Stimulated activated CD8-positive, alpha-beta memory T cell treated with anti-CD3 and anti-CD28 coated beads, Interleukin-7, amount 100 ng/mL, for 48 hours (primary cell): ENCODE data around the gene SH2D4B.
"Not testable (repeated sequence)": the region's sequence is repeated elsewhere in the genome, so short reads cannot be mapped to it uniquely, and the experiment has no call there.

ENCODE experiments used
- DNase-seq, 2 donors: peaks; one replicate each; pipeline ENCODE4 v3.0.0-alpha.2; 2020; ENCODE audit warnings: low read depth in 1 of 2; ENCODE audit errors: extremely low read depth in 1 of 2

Gene SH2D4B

GRCh38 chr10:80542053-80542452 lies 4.4 kb downstream of the SH2D4B start:
- no peak for DNase-seq

- DNase-seq, result no peak
Observed at GRCh38 chr10:80542652-80543318, 5.1 kb downstream of the SH2D4B start.

GRCh38 chr10:80543319-80543672 lies 5.6 kb downstream of the SH2D4B start:
- not testable (repeated sequence) for DNase-seq

DNA sequence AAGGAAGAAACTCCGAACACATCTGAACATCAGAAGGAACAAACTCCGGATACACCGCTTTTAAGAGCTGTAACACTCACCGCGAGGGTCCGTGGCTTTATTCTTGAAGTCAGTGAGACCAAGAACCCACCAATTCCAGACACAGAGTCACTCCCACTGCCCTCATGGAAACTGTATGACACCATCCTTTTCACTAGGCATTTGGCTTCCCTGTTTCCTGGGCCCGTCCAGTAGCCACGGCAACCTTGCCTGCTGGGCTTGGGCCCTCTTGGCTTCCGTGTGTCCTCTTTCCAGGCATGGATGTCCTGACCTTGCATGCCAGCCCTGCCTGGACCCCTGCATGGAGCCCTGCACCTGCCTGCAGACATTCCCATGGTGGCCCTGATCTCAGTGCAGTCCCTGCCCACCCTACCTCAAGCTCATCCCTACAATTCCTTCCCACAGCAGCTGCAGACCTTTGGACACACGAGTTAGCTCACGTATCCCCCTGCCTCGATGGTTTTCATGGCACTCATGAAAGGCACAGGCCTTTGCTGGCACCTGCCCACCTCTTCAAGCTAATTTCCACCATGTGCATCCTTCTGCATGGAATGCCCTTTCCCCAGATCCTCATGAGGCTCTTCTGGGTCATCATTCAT lies 6.7 kb downstream of the SH2D4B start:
- DNase-seq, result no peak

DNA sequence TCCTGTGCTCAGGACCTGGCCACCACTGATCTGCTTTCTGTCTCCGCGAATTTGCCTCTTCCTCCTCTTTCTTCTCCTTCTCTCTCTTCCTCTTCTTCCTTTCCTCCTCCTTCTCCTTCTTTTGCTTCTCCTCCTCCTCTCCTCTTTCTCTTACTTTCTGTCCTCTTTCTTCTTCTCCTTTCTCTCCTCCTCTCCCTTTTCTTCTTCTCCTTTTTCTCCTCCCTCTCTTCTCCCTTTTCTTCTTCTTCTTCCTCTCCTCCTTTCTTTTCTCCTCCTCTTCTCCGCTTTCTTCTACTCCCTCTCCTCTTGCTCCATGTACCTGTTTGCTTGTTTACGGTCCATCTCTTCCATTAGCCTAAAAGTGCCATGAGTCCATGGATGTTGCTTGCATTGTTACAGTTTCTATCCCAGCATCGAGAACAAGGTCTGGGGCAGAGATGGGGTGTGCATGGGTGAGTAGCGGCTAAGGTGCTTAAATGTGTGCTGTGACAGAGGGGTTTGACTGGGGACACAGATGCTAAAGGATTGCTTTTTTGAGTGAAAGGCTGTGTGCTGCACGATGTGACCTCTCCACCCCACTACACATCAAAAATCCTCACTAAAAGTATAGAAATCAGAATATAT lies 7.7 kb downstream of the SH2D4B start:
- no peak for DNase-seq

GRCh38 chr10:80552151-80552646 lies 14.5 kb downstream of the SH2D4B start:
- no peak for DNase-seq

DNA sequence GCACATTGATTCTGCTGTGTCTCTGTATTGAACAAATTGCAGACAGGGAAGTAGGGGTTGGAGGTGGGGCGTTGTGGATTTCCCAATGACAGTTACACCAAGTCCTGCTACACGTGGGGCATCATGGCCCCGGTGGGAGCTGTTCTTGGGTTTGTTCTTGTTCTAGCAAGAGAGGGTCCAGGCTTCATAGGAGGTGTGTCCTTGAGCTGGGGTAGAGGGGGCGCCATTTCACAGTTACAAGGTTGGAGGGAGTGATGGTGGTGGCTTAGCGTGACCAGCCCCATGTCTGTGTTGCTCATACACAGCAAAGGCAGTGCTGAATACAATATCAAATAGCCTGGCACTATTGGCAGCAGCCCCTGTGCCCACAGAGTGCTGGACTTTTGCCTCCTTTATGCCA lies 15.7 kb downstream of the SH2D4B start:
- no peak for DNase-seq

- no peak for DNase-seq
Observed at GRCh38 chr10:80554050-80554449, 16.3 kb downstream of the SH2D4B start.

- no peak for DNase-seq
Observed at GRCh38 chr10:80555415-80555814, 17.7 kb downstream of the SH2D4B start.

GRCh38 chr10:80561950-80562349 lies 24.2 kb downstream of the SH2D4B start:
- no peak for DNase-seq

- DNase-seq, result no peak
Observed at GRCh38 chr10:80567292-80567691, 29.6 kb downstream of the SH2D4B start.

DNA sequence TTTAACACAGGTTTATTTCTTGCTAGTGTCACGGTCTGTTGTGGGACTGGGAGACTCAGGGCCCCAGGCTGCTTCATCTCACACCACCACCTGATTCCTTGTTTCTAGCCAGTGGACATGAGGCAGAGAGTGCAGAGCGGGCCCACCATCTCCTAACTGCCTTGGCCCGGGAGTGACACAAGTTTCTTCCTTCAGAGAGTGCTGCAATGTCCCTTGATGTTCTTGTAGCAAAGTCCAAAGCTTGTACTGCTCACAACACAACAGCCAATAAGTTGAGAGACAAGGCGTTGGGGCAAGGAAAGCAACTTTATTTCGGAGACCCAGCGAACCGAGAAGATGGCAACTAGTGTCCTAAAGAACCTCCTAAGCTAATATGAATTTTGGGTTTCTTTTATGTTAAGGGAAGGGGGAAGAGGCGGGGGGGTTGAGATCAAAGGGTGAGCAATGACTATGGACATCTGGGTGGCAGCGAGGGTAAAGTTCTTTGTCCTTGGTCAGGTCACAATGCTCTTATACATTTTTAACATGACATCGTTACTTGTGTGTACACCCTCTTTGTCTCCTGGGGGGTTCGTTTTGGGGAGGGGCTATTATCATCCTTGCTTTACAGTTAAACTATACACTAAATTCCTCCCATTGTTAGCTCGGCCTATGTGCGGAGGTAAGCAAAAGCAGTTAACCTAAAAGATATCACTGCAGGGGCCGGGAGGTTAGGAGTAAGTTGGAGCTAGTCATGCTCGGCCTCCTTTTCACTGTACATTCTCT lies 31.6 kb downstream of the SH2D4B start:
- DNase-seq, result no peak

- DNase-seq, result no peak
Observed at GRCh38 chr10:80571352-80571751, 33.6 kb downstream of the SH2D4B start.

DNA sequence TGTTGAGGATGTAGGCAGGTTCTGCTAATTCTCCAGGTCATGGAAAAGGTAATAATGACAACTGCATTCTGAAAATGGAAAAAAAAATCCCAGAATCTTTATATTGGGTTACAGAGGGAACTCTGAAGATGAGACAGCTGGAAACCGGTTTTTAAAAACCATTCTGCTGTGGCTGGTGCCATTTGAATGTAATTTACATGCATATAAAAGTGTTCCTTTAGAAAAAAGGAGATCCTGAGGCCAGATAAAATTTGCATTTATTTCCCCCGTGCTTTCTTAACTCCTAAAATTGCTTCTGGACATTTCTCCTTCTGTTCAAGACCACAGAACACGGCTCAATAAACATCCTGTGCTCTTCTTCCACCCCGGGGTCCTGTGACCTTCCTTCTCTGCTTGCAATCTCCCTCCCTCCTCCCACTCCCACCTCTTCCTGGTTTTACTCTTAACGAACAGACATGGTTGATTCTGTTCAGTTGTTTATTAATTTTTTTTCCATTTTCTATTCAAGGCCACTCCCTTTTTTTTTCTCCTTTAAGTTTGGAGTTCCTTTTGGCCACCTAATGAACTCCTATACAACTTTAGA lies 41.6 kb downstream of the SH2D4B start:
- DNase-seq, result no peak

- no peak for DNase-seq
Observed at GRCh38 chr10:80579849-80580637, 42.3 kb downstream of the SH2D4B start.

- DNase-seq, result no peak
Observed at GRCh38 chr10:80580638-80581468, 43.2 kb downstream of the SH2D4B start.

GRCh38 chr10:80581469-80581835 lies 43.8 kb downstream of the SH2D4B start:
- DNase-seq, result no peak

DNA sequence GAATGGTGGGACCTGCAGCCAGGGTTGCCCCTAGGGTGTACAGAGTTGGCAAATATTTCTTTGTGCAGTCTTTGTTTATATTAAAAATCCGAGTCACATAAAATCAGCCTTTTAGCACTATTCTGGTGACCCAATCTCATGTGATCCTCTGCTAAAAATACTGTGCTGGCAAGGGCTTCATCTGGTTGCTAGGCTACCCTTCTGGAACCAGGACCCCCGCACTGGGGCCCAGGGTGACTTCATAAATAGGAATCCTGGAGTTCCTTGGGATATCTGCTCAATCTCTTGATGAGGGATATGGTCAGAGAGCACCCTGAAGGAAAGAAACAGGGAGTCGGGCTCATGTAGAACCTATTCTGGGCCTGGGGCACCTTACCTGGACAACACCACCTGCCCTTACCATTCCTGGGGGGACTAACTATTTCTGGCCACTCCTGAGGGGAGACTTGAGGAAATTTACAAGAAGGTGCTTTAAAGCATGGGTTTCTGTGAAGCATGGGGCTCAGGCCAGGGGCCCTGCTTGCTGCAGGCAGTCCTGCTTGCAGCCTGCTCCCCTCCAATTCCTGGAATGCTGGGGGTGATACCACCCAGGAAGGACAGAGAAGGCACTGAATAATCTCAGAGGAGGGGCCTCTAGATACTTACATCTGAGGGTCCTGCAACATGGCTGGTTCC lies 44.7 kb downstream of the SH2D4B start:
- no peak for DNase-seq

DNA sequence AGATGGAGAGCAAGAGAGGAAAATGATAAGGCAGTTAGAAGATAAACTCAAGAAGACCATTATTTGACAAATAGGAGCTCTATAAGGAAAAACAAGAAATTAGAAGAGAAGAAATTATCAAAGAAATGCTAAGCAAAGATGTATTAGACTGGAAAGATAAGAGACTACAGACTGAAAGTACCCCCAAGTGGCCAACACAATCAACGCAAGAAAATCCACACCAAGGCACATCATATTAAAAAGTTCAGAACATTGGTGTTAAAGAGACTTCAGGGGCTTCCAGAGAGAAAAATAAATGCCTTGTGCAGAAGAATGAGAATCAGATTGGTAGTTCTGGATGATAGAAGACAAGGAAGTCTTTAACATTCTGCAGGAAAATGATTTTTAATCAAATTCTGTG lies 46.0 kb downstream of the SH2D4B start:
- no peak for DNase-seq
